ENCODE results near the gene IQSEC2.

Gene IQSEC2

GRCh38 chrX:53309837-53310236, 28.5 kb upstream of the IQSEC2 start:
- no peaks in the 10 kb centered on the region for H3K36me3 ChIP-seq (ENCODE audit: insufficient read depth, low read length)
- no peak overlapping the region for H3K4me3 ChIP-seq
- TF ChIP-seq POLR2AphosphoS5 (IDR thresholded peaks at IDR 0.05; ENCODE audit: borderline replicate concordance, low read depth, low read length) (no peak), FOXP2 (optimal IDR thresholded peaks at IDR 0.05; ENCODE audit: control extremely low read depth, extremely low read length, insufficient read depth) (no peak), EZH2 (IDR thresholded peaks at IDR 0.05) (no peak)
- no peak overlapping the region for H3K9ac ChIP-seq (ENCODE audit: insufficient read length)
- no peaks in the 10 kb centered on the region for H3K9me3 ChIP-seq (ENCODE audit: low read depth, low read length)
- DNase-seq (ENCODE audit: low read depth, low spot score) = no peak
- no peak overlapping the region for H3K27ac ChIP-seq

- H3K9me3 ChIP-seq (ENCODE audit: low read depth, low read length) = no peaks in the 10 kb centered on the region
- H3K9ac ChIP-seq (ENCODE audit: insufficient read length) = no peak overlapping the region
- no peak for TF ChIP-seq EZH2 (IDR thresholded peaks at IDR 0.05)
- TF ChIP-seq FOXP2 (optimal IDR thresholded peaks at IDR 0.05; ENCODE audit: control extremely low read depth, extremely low read length, insufficient read depth) = no peak
- TF ChIP-seq POLR2AphosphoS5 (IDR thresholded peaks at IDR 0.05; ENCODE audit: borderline replicate concordance, low read depth, low read length) = no peak
- DNase-seq (ENCODE audit: low read depth, low spot score) = no peak
- no peak overlapping the region for H3K27ac ChIP-seq
- H3K36me3 ChIP-seq (ENCODE audit: insufficient read depth, low read length) = no peaks in the 10 kb centered on the region
- no peak overlapping the region for H3K4me3 ChIP-seq
These were observed 27.5 kb upstream of the IQSEC2 start for GRCh38 chrX:53308836-53309235.

GRCh38 chrX:53305996-53306937, 24.9 kb upstream of the IQSEC2 start:
- Histone ChIP-seq H3K4me3 (no peak overlapping the region), H3K36me3 (ENCODE audit: insufficient read depth, low read length) (no peaks in the 10 kb centered on the region), H3K27ac (no peak overlapping the region), H3K9me3 (ENCODE audit: low read depth, low read length) (no peaks in the 10 kb centered on the region), H3K9ac (ENCODE audit: insufficient read length) (no peak overlapping the region)
- TF ChIP-seq POLR2AphosphoS5 (IDR thresholded peaks at IDR 0.05; ENCODE audit: borderline replicate concordance, low read depth, low read length) (no peak), FOXP2 (optimal IDR thresholded peaks at IDR 0.05; ENCODE audit: control extremely low read depth, extremely low read length, insufficient read depth) (no peak), EZH2 (IDR thresholded peaks at IDR 0.05) (no peak)
- no peak for DNase-seq (ENCODE audit: low read depth, low spot score)

- H3K36me3 ChIP-seq (ENCODE audit: insufficient read depth, low read length) = no peaks in the 10 kb centered on the region
- no peak for DNase-seq (ENCODE audit: low read depth, low spot score)
- no peaks in the 10 kb centered on the region for H3K9me3 ChIP-seq (ENCODE audit: low read depth, low read length)
- no peak overlapping the region for H3K27ac ChIP-seq
- TF ChIP-seq POLR2AphosphoS5 (IDR thresholded peaks at IDR 0.05; ENCODE audit: borderline replicate concordance, low read depth, low read length) = no peak
- TF ChIP-seq EZH2 (IDR thresholded peaks at IDR 0.05) = no peak
- no peak overlapping the region for H3K9ac ChIP-seq (ENCODE audit: insufficient read length)
- H3K4me3 ChIP-seq = no peak overlapping the region
These were observed 24.0 kb upstream of the IQSEC2 start for GRCh38 chrX:53305219-53305995.

- no peak for DNase-seq (ENCODE audit: low read depth, low spot score)
- no peak overlapping the region for H3K9ac ChIP-seq (ENCODE audit: insufficient read length)
- no peaks in the 10 kb centered on the region for H3K36me3 ChIP-seq (ENCODE audit: insufficient read depth, low read length)
- H3K27ac ChIP-seq = no peak overlapping the region
- H3K9me3 ChIP-seq (ENCODE audit: low read depth, low read length) = no peaks in the 10 kb centered on the region
- TF ChIP-seq POLR2AphosphoS5 (IDR thresholded peaks at IDR 0.05; ENCODE audit: borderline replicate concordance, low read depth, low read length) (no peak), FOXP2 (optimal IDR thresholded peaks at IDR 0.05; ENCODE audit: control extremely low read depth, extremely low read length, insufficient read depth) (no peak), EZH2 (IDR thresholded peaks at IDR 0.05) (no peak)
- H3K4me3 ChIP-seq = no peak overlapping the region
These were observed 21.8 kb upstream of the IQSEC2 start for GRCh38 chrX:53303195-53303594.

GRCh38 chrX:53300157-53300556, 18.8 kb upstream of the IQSEC2 start:
- H3K27ac ChIP-seq = no peak overlapping the region
- H3K4me3 ChIP-seq = no peak overlapping the region
- TF ChIP-seq POLR2AphosphoS5 (IDR thresholded peaks at IDR 0.05; ENCODE audit: borderline replicate concordance, low read depth, low read length) = no peak
- TF ChIP-seq EZH2 (IDR thresholded peaks at IDR 0.05) = no peak
- TF ChIP-seq FOXP2 (optimal IDR thresholded peaks at IDR 0.05; ENCODE audit: control extremely low read depth, extremely low read length, insufficient read depth) = no peak
- no peak overlapping the region for H3K9ac ChIP-seq (ENCODE audit: insufficient read length)
- no peaks in the 10 kb centered on the region for H3K36me3 ChIP-seq (ENCODE audit: insufficient read depth, low read length)
- no peak for DNase-seq (ENCODE audit: low read depth, low spot score)
- no peaks in the 10 kb centered on the region for H3K9me3 ChIP-seq (ENCODE audit: low read depth, low read length)

GRCh38 chrX:53294024-53294648, 12.8 kb upstream of the IQSEC2 start:
- no peaks in the 10 kb centered on the region for H3K36me3 ChIP-seq (ENCODE audit: insufficient read depth, low read length)
- no peak overlapping the region for H3K27ac ChIP-seq
- no peaks in the 10 kb centered on the region for H3K9me3 ChIP-seq (ENCODE audit: low read depth, low read length)
- DNase-seq (ENCODE audit: low read depth, low spot score) = no peak
- TF ChIP-seq POLR2AphosphoS5 (IDR thresholded peaks at IDR 0.05; ENCODE audit: borderline replicate concordance, low read depth, low read length) (no peak), FOXP2 (optimal IDR thresholded peaks at IDR 0.05; ENCODE audit: control extremely low read depth, extremely low read length, insufficient read depth) (no peak), EZH2 (IDR thresholded peaks at IDR 0.05) (no peak)
- no peak overlapping the region for H3K4me3 ChIP-seq
- H3K9ac ChIP-seq (ENCODE audit: insufficient read length) = no peak overlapping the region

GRCh38 chrX:53291596-53291995, 10.2 kb upstream of the IQSEC2 start:
- Histone ChIP-seq H3K9me3 (ENCODE audit: low read depth, low read length) (no peaks in the 10 kb centered on the region), H3K9ac (ENCODE audit: insufficient read length) (no peak overlapping the region), H3K36me3 (ENCODE audit: insufficient read depth, low read length) (no peaks in the 10 kb centered on the region), H3K4me3 (no peak overlapping the region), H3K27ac (no peak overlapping the region)
- no peak for DNase-seq (ENCODE audit: low read depth, low spot score)
- TF ChIP-seq EZH2 (IDR thresholded peaks at IDR 0.05) (no peak), FOXP2 (optimal IDR thresholded peaks at IDR 0.05; ENCODE audit: control extremely low read depth, extremely low read length, insufficient read depth) (no peak), POLR2AphosphoS5 (IDR thresholded peaks at IDR 0.05; ENCODE audit: borderline replicate concordance, low read depth, low read length) (no peak)
